NCI-H1694 treated with DMSO at 0.1 percent for 48 hours (cell line): Measurements from ENCODE around the gene TGFBRAP1.

Experiments
- DNase-seq: peaks from one replicate; lab custom pipeline; 2025; lab: John Stamatoyannopoulos, UW

TGFBRAP1 gene

DNA sequence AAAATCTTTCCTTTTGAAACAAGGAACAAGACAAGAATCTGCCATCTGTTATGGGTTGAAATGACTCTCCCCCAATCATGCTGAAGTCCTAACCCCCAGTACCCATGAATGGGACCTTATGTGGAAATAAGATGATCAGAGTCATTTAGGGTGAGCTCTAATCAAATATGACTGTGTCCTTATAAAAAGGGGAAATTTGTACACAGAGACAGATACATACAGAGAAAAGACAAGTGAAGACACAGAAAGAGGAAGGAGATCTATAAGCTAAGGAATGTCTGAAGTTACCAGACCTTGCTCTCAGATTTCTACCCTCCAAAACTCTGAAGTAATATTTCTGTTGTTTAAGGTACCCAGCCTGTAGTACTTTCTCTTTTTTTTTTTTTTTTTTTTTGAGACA, 15.7 kb downstream of the TGFBRAP1 start:
- no peak for DNase-seq

DNA sequence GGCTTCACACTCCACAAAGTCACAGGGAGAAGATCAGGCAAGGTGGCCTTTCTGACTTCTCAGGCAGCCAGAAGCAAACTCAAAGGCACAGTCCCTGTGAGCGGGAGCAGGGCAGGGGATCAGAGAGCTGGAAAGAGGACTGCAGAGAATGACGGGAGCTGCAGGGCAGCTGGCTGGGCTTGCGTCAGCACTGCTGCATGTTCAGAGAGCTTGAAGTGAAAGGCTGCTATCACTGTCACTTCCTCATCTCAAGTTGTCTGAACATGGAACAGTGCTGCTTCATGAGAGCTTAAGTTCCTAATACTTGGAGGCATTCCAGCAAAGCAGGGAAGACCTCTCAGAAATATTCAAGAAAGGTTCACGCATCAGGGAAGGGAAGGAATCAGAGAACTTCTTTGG, 20.4 kb downstream of the TGFBRAP1 start:
- DNase-seq: no peak

DNA sequence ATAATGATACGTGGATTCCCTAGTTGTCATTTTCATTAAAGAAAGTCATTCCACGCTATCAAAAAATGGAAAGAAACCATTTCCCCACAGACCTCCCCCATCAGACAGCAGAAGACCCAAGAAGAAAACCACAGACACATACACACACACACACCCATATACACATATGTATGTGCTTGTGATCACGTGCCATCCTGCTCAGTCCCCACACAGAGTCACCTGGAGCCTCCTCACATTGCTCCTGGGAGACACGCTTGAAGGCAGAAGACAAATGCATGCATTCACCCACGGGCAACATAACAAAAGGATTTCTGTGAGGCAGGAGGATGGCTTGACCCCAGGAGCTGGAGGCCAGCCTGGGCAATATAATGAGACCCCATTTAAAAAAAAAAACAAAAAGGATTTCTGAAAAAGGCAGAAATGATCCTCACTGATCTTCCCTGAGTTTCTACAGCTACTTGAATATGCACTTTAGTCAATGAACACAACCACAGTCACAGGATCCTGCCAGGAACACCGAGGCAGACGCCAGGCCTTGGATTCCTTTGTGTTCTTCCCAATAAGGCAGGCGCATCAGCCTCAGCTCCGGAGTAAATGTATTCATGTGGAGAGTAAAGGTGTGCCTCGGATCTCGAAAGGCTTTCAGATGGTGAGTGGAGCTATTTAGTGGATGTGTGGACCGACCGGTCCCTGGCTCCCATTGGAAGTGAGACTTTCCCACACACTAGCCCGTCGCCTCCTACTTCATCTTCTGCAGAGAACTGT, 21.0 kb downstream of the TGFBRAP1 start:
- DNase-seq: no peak

GRCh38 chr2:105307962-105308361, 21.6 kb downstream of the TGFBRAP1 start:
- DNase-seq: no peak

DNA sequence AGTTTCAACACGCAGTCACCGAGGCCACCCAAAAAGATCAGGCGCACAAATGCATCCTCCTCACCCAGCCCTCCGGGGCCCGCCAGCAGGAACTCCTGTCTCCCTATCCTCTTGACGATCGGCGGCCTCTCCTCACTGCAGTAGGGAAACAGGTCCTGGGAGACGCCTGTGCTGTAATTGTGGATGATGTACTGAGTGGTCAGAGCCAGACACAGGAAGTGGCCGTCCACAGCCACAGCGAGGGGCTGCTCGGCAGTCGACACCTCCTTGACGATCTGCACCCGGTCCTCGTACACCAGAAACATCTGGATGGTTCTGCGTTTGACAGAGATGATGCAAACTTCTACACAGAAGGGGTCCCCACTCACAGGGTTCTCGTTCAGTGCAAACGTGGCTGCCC, 22.0 kb downstream of the TGFBRAP1 start:
- DNase-seq: no peak

- DNase-seq: no peak
Observed at GRCh38 chr2:105307146-105307545, 22.4 kb downstream of the TGFBRAP1 start.

- DNase-seq: no peak
Observed at GRCh38 chr2:105301646-105302045, 27.9 kb downstream of the TGFBRAP1 start.

GRCh38 chr2:105299290-105299689, 30.2 kb downstream of the TGFBRAP1 start:
- no peak for DNase-seq

DNA sequence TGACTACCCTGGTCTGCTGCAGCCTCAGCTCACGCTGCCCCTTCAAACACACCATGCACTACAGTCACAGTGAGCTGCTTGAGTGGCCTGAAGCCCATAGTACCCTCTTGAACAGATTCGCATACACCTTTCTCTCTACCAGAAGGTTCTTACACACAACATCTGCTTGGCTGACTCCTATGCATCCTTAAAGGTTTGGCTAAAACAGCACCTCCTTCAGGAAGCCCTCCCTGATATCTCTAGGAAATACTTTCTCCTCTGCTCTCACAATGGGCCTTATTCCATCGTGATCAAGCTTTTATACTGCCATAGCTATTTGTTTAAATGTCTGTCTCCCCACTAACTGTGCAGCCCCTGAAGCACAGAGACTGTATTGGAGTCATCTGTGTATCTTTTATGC, 31.5 kb downstream of the TGFBRAP1 start:
- no peak for DNase-seq

GRCh38 chr2:105297216-105297615, 32.3 kb downstream of the TGFBRAP1 start:
- no peak for DNase-seq

DNA sequence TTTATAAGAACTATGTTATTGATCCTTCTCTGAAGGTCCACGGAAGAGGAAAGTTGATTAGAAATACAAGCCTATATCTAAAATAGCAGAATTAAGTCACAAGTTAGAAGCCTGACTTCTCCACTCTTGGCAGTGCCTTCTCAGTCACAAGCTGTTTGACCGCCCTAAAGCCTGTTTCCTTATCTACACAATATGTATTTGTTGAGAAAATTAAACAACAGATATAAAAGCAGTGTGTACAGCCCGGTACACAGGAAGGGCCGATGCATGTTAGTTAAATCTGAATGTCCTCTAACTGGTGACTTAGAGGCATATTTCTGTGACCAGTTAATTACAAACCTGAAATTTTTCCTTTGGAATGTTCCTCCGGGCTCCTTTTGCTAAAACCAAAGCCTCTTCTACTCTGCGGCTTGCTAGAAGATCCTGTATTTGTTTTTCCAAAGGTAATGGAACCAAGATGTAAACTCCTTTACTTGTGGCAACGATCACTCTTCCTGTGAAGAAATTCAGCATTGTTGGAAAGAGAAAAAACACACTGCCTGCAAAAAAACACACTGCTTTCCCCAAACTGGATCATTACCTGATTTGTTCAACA, 33.4 kb downstream of the TGFBRAP1 start:
- DNase-seq: no peak

- DNase-seq: peak; percentile 28
Observed at GRCh38 chr2:105294844-105295481, 34.6 kb downstream of the TGFBRAP1 start.

DNA sequence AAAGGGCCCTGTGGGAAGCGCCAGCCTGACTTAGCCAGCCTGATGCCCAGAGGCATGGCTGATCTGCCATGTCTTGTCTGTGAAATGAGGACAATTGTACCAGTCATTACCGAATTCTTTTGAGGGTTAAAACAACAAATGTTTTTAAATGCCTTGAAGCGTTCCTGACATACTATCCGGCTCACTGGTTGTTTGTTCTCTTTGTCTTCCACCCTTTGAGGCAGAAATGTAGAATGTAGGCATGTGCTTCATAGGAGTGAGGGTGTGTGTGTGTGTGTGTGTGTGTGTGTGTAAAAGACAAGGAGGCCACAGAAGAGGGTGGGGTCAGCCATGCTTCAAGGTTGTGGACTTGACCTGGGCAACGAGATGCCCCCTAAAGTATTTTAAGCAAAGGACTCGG, 35.5 kb downstream of the TGFBRAP1 start:
- DNase-seq: no peak

- DNase-seq: no peak
Observed at GRCh38 chr2:105291981-105292380, 37.6 kb downstream of the TGFBRAP1 start.

- DNase-seq: no peak
Observed at GRCh38 chr2:105290981-105291660, 38.4 kb downstream of the TGFBRAP1 start.

DNA sequence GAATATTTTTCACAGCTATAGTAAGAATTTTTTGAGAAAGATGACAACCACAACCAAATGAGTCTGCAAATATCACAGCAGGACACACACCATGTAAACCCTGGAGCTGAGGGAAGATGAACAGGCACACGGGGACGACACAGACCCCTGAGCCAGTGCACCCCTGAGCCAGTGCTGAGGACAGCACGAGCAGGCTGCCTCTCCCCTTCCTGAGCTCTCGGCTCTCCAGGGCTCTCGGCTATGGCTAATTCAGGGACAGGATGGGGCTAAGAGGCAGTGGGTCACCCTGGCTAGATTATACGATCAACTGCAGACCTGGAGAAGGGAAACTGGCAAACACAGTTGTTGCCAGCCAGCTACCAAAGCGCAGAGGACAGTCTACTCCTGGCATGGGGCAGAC, 41.4 kb downstream of the TGFBRAP1 start:
- DNase-seq: no peak

DNA sequence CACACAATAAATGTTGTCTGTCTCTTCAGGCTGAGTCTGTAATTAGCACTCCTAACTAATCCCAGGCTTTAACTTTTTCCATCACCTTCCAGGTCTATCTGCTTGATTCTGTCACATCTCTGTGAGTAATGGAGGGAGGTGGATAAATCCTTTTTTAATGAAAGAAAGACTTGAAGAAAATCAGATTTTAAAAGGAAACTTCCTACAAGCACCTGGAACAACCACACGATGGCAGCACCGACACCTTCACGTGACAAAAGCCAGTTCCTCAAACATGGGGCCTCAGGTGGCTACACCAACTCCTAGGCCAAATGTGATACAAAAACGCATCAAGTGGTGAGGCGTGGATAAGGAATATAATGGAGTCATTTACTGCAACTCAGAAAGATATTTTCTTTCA, 41.8 kb downstream of the TGFBRAP1 start:
- DNase-seq: no peak

DNA sequence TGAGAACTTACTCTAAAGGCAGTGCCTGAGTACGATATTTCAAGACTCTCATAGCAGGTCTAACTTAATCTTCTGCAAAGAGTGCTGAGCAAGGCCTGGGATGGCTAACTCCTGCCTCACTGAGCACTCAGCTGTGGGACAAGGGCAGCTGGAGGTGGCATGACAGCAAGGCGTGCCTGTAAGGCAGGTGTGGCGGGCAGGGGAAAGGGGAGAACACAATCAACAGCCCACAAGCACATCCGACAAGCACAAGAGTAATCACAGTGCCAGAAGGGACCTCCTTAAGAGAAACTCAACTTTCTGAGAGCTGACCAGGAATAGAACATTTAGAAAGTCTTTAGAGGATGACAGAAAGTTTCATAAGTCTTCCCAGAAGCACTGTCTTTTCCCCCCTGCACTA, 46.0 kb downstream of the TGFBRAP1 start:
- DNase-seq: no peak

DNA sequence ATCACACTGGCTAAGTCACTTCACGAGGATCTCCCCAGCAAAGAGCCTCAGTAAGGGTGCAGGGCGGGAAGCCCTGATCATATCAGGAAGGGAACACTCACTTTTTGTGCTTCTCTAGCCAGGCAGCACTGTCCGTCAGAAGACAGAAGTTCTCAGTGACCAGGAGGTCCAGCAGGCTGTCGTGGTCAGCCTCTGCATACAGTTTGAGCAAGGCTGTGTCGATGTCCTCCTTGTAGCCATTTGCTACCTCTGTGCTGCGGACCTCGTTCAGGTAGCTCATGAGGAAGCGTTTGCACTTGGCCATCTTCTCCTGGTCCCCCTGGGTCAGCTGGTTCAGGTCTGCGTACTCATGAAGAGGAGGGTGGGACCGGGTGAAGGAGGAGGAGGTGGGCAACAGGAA, 49.3 kb downstream of the TGFBRAP1 start:
- DNase-seq: no peak

- DNase-seq: no peak
Observed at GRCh38 chr2:105279126-105279525, 50.4 kb downstream of the TGFBRAP1 start.

- DNase-seq: no peak
Observed at GRCh38 chr2:105278654-105279053, 50.9 kb downstream of the TGFBRAP1 start.

DNA sequence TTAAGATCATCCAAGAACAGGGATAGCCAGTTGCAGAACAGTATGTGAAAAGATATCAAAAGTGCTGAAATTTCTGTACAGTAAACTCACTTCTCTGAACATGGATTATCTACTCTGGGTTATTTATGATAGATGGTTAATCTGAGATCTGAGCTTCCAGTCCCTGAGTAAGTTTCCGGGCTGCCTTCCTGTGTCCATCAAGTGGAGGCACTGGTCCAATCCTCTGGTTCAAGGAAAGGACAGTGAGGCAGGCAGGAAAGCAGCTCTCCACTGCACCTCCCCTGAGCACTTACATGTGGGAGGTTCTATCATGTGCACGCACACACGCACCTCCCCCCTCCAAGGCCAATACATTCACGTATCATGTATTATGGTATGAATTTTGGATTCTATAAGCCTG, 55.5 kb downstream of the TGFBRAP1 start:
- DNase-seq: no peak

- no peak for DNase-seq
Observed at GRCh38 chr2:105272176-105272575, 57.4 kb downstream of the TGFBRAP1 start.
